Anterior cingulate cortex (tissue), 58 donors: ENCODE results near the gene NPIPA7.
"Not testable (repeated sequence)": the region's sequence is repeated elsewhere in the genome, so short reads cannot be mapped to it uniquely, and the experiment has no call there.

Experiments used
- DNase-seq, 58 donors: peaks; one replicate each; lab custom pipeline; 2025; lab: John Stamatoyannopoulos, UW

NPIPA7 gene

DNA sequence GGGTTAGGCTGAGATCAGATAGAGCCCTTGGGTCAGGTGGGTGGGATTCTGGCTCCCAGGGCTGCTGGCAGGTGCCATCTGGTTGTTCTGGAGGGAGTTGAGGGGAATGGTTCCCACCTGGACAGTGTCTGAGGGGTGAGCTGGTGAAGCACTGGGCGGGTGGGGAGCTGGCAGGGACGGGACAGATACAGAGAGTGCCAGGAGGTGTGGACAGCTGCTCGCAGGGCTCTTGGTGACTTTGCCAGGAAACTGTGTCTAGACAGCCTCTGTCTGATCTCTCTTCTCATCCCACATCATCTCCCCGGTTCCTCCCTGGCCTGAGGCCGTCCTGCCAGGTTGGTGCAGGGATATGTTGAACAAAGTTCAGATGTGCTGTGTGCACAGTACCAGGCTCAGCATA lies 38.1 kb downstream of the NPIPA7 start:
- DNase-seq: not testable (repeated sequence)

DNA sequence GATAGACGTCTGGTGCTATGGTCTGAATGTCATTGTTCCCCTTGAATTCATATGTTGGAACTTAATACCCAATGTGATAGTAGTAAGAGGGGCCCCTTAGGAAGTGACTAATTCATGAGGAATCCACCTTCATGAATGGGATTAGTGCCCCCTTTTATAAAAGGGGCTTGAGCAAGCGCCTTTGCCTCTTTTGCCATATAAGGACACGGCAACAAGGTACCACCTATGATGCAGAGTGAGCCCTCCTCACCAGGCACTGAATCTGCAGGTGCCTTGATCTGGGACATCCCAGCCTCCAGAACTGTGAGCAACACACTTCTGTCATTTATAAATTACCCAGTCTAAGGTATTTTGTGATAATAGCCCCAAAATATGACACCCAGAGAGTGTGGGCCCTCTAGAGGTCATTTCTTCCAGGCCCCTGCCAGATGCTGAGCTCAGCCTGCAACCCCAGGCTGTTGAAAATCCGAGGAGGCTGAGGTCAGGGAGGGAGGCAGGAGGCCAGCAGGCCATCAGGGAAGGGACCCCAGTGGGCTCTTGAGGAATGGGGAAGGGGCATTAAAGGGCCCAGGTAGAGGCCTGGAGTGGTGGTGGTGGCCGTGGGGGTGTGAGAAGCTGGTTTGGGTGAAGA lies 39.1 kb downstream of the NPIPA7 start:
- not testable (repeated sequence) for DNase-seq

DNA sequence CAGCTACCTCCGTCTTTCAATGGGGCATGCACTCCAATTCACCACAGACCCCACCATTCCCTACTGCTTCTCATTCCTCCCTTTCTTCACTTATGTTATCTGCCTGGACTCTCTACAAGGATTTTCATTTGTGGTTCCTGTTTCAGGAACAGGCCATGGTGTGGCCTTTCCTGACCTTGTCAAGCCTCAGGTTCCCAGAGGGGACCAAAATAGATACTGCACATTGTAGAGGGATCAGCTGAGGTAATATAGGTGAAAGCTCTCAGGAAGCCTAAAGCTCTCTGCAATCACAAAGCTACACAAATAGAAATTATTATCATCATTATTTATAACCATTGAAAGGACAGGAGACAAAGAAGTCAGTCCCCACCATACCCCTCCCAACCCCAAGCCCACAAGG lies 41.6 kb downstream of the NPIPA7 start:
- DNase-seq: not testable (repeated sequence)

DNA sequence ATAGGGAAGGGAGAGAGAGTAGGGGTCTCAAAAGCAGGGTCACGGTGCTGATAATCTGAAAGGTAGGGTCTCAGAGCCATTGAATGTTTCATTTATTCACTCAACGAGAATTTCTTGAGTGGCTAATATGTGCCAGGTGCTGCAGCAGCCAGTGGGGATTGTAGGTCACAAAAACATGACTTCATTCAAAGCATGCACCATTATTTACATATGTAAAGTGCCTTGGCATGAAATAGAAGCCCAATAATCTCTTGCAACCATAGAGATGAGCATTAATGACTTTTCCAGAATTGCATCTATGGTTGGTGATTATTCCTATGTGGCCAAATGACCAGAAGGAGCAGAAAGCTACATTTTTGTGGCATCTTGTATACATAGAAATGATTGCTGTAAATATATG lies 46.2 kb downstream of the NPIPA7 start:
- DNase-seq: not testable (repeated sequence)

DNA sequence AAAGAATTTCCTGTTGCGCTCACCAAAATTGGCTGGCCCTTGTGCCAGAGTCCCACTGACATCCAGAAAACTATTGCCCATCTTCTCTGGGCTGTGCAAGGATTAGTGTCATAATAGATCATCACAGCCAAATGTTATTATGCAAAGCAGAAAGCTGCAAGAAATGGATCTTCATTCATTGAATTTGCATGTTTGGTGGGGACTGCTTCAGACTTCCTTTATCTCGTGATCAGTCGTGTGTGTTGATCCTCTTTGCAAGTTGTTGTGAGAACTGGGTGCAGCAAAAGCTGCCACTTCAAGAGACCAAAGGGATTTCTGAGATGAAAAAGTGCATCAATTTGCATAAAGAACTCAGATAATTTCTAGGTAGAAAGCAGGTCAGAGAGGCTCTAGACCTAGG lies 52.2 kb downstream of the NPIPA7 start:
- not testable (repeated sequence) for DNase-seq

DNA sequence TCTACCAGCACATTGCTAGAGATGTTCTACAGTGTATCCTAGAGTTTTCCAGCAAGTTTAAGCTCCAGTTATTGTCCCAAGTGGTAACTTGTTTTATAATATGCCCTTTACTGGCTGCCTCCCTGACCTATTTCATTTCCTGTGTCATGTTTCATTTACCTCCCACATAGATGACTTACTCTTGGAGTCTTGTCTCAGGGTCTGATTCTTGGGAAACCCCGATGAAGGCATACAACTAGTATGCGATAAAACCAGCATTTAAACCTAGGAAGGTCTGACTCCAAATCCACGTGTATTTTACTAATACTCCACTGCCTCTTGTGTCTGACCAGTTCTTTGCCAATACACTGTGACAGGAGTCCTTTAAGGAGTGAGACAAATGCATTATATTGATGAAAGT lies 55.8 kb downstream of the NPIPA7 start:
- not testable (repeated sequence) for DNase-seq

DNA sequence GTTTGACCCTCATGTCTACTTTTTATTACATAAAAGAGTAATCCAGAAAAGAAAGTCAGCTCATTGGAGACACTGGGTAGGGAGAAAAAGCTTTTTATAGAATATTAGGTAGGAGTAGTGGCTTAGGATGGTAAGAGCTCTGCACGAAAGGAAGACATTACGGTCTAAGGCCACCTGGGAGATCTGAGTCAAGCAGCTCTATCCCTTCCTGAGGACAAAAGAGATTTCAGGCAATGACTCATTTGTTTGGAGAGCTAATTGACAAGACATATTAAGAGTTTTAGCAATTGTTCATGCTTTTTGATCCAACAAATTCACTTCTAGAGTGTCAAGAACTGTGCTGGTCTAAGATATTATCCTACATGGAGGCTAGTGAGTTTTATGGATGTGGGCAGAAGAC lies 62.5 kb downstream of the NPIPA7 start:
- not testable (repeated sequence) for DNase-seq
